ENCODE data around the gene SEMA6B. TPM values are rescaled to one million over a fixed set of nuclear protein-coding genes. Genes with fewer than 3 reads are reported as not detected.

SEMA6B gene
- total and polyA plus RNA-seq, 10 of the 15 experiments (the other 5 are each of a cell fraction or from before 2014, with no cell fraction given): 0.13 TPM; not detected in 9

GRCh38 chr19:4543842-4544647, 15.4 kb downstream of the SEMA6B start (continued):
- no peak for TF ChIP-seq CEBPB (IDR thresholded peaks at IDR 0.05; ENCODE audit: borderline replicate concordance in 1 of 2, low read depth in 2 of 2, low read length in 2 of 2)

- Histone ChIP-seq H3K4me3 (no peak overlapping the region), H3K9ac (ENCODE audit: control insufficient read depth, insufficient read depth, low read length) (no peak overlapping the region), H3K27me3 (replicated peaks in 1 of 2; ENCODE audit: control insufficient read depth in 2 of 2, insufficient read depth in 2 of 2, low read length in 1 of 2) (no peaks in the 10 kb centered on the region), H3K4me2 (ENCODE audit: control insufficient read depth, insufficient read depth) (no peak overlapping the region), H3K27ac (ENCODE audit: control insufficient read depth, insufficient read depth) (no peak overlapping the region), H3K36me3 (ENCODE audit: control insufficient read depth in 2 of 2, insufficient read depth in 2 of 2, low read length in 1 of 2) (no peaks in the 10 kb centered on the region), H3K9me3 (replicated peaks; ENCODE audit: control insufficient read depth, insufficient read depth, low read length) (peaks cover 2% of the 10 kb centered on the region; the same call in 2 of the 3 replicates), H3K79me2 (ENCODE audit: control insufficient read depth, insufficient read depth, low read length) (no peaks in the 10 kb centered on the region), H3K4me1 (ENCODE audit: control insufficient read depth, insufficient read depth, low read length) (peaks cover 12% of the 10 kb centered on the region), H2AFZ (ENCODE audit: control insufficient read depth, low read depth, low read length) (no peak overlapping the region), H4K20me1 (ENCODE audit: control insufficient read depth, insufficient read depth) (no peaks in the 10 kb centered on the region)
- ChIA-PET RAD21 (ENCODE audit: unreplicated experiment) (no interaction called here), POLR2A (no interaction called here), SMC1A (ENCODE audit: uncharacterized antibody, unreplicated experiment) (no interaction called here), CTCF (no interaction called here)
- DNase-seq (ENCODE audit: low read depth, low spot score): no peak
- BruUV-seq (replicated peaks): no TSS peak
- WGBS (ENCODE audit: insufficient coverage, insufficient replicate concordance, low lambda C conversion rate, missing lambda C conversion rate): 75% methylated on average over 51 of the region's 77 CpGs
- in situ Hi-C loops (cut with MboI): no loop called here
- intact Hi-C loops (cut with micrococcal nuclease; ENCODE audit: unreplicated experiment): no loop called here
- FAIRE-seq: no peak
- ATAC-seq: no peak; the same call in 1 of the 3 replicates
- TF ChIP-seq FOS (IDR thresholded peaks at IDR 0.05; ENCODE audit: borderline replicate concordance, extremely low read depth, insufficient read length) (no peak), SPI1 (IDR thresholded peaks at IDR 0.05; ENCODE audit: borderline replicate concordance, insufficient read depth, low read depth, low read length) (no peak), ZNF217 (IDR thresholded peaks at IDR 0.05) (no peak), IKZF2 (IDR thresholded peaks at IDR 0.05) (no peak), TCF3 (IDR thresholded peaks at IDR 0.05; ENCODE audit: borderline replicate concordance, insufficient read depth, low read depth, low read length) (0 out of 2 replicates have a peak, but pooled peaks have one; percentile 58), SMAD1 (IDR thresholded peaks at IDR 0.05; ENCODE audit: low read depth, partially characterized antibody) (no peak), NFYA (IDR thresholded peaks at IDR 0.05; ENCODE audit: borderline replicate concordance, low read depth, low read length) (no peak), CBX3 (IDR thresholded peaks at IDR 0.05; ENCODE audit: borderline replicate concordance, low read depth) (no peak), ZNF687 (IDR thresholded peaks at IDR 0.05) (0 out of 2 replicates have a peak, but pooled peaks have one; percentile 41), RUNX3 (IDR thresholded peaks at IDR 0.05; ENCODE audit: low read length) (0 out of 2 replicates have a peak, but pooled peaks have one; percentile 13), BHLHE40 (IDR thresholded peaks at IDR 0.05; ENCODE audit: borderline replicate concordance in 1 of 2, low read depth in 2 of 2, low read length in 1 of 2) (peak in 1 of 2 experiments; percentile 50; a peak in 1 of 4 replicates), ATF7 (IDR thresholded peaks at IDR 0.05; ENCODE audit: low read depth) (no peak)
Observed at GRCh38 chr19:4542896-4543841, 16.3 kb downstream of the SEMA6B start.

All from GM12878 (cell line).